Brain pericyte (primary cell): Measurements from ENCODE around the gene MFNG.

Experiments
- DNase-seq: peaks from one replicate; pipeline ENCODE4 v3.0.0-alpha.2; 2012; ENCODE audit warnings: low read depth, low spot score

Gene MFNG

GRCh38 chr22:37496651-37497050 lies 10.5 kb upstream of the MFNG start:
- DNase-seq = no peak

GRCh38 chr22:37493979-37494378 lies 7.8 kb upstream of the MFNG start:
- DNase-seq = no peak

- no peak for DNase-seq
These were observed 6.5 kb upstream of the MFNG start for GRCh38 chr22:37492428-37493344.

- no peak for DNase-seq
These were observed 5.6 kb upstream of the MFNG start for GRCh38 chr22:37491559-37492427.

- DNase-seq = no peak
These were observed 4.9 kb upstream of the MFNG start for GRCh38 chr22:37491106-37491505.

GRCh38 chr22:37489983-37490382 lies 3.8 kb upstream of the MFNG start:
- no peak for DNase-seq

- no peak for DNase-seq
These were observed 2.4 kb upstream of the MFNG start for GRCh38 chr22:37488337-37489135.

GRCh38 chr22:37487571-37487970 lies 1.4 kb upstream of the MFNG start:
- no peak for DNase-seq

- DNase-seq = no peak
These were observed 945 bp upstream of the MFNG start for GRCh38 chr22:37487129-37487528.

- no peak for DNase-seq
These were observed 575 bp downstream of the MFNG start for GRCh38 chr22:37485395-37486223.

- no peak for DNase-seq
These were observed 1.4 kb downstream of the MFNG start for GRCh38 chr22:37484480-37485394.

GRCh38 chr22:37483050-37483449 lies 3.1 kb downstream of the MFNG start:
- DNase-seq = no peak

GRCh38 chr22:37482244-37482643 lies 3.9 kb downstream of the MFNG start:
- DNase-seq = no peak

- no peak for DNase-seq
These were observed 4.8 kb downstream of the MFNG start for GRCh38 chr22:37481347-37481907.

GRCh38 chr22:37480387-37481346 lies 5.5 kb downstream of the MFNG start:
- DNase-seq = no peak

- no peak for DNase-seq
These were observed 7.0 kb downstream of the MFNG start for GRCh38 chr22:37479196-37479595.

GRCh38 chr22:37476389-37477329 lies 9.5 kb downstream of the MFNG start:
- no peak for DNase-seq
